Neutrophil (primary cell): ENCODE results near the gene WDR6.
A peak's percentile ranks its signal among the peaks of the same experiment; 100 is the strongest.
"Not testable (repeated sequence)": the region's sequence is repeated elsewhere in the genome, so short reads cannot be mapped to it uniquely, and the experiment has no call there.

ENCODE experiments used
- H3K27ac ChIP-seq: fragments of 200-600 bp; sonication (generic); 2 replicates; pipeline ENCODE4 v1.5.1; 2016; ENCODE audit warnings: mild to moderate bottlenecking, moderate library complexity
- H3K27me3 ChIP-seq: fragments of 200-600 bp; sonication (generic); 2 replicates; pipeline ENCODE4 v1.6.0; 2016; ENCODE audit warnings: mild to moderate bottlenecking
- H3K36me3 ChIP-seq: fragments of 200-600 bp; sonication (generic); 2 replicates; pipeline ENCODE4 v1.5.1; 2017
- H3K4me1 ChIP-seq, 2 experiments: fragments of 200-600 bp in 1 of 2; sonication (generic) in 1 of 2; 1 replicate in 1 of 2; 2 replicates in 1 of 2; pipeline versions ENCODE4 v1.5.1 to v1.6.1; 2013 to 2016; ENCODE audit warnings: low read depth in 1 of 2, low read length in 1 of 2, mild to moderate bottlenecking in 1 of 2, moderate library complexity in 1 of 2; ENCODE audit not compliant: control insufficient read depth in 1 of 2, insufficient read depth in 1 of 2
- H3K4me3 ChIP-seq, 2 experiments: fragments of 200-600 bp in 1 of 2; sonication (generic) in 1 of 2; 1 replicate in 1 of 2; 2 replicates in 1 of 2; pipeline ENCODE4 v1.5.1; 2013 to 2016; ENCODE audit warnings: low read depth in 1 of 2, low read length in 1 of 2, mild to moderate bottlenecking in 1 of 2, moderate library complexity in 1 of 2
- H3K9me3 ChIP-seq: fragments of 200-600 bp; sonication (generic); 2 replicates; pipeline ENCODE4 v1.5.1; 2016
- TF ChIP-seq, protein P1 (sequence below): fragments of 200-600 bp; sonication (generic); IDR thresholded peaks from 2 replicates; pipeline ENCODE4 v1.5.1; 2016; ENCODE audit warnings: antibody characterized with exemption

Gene WDR6

DNA sequence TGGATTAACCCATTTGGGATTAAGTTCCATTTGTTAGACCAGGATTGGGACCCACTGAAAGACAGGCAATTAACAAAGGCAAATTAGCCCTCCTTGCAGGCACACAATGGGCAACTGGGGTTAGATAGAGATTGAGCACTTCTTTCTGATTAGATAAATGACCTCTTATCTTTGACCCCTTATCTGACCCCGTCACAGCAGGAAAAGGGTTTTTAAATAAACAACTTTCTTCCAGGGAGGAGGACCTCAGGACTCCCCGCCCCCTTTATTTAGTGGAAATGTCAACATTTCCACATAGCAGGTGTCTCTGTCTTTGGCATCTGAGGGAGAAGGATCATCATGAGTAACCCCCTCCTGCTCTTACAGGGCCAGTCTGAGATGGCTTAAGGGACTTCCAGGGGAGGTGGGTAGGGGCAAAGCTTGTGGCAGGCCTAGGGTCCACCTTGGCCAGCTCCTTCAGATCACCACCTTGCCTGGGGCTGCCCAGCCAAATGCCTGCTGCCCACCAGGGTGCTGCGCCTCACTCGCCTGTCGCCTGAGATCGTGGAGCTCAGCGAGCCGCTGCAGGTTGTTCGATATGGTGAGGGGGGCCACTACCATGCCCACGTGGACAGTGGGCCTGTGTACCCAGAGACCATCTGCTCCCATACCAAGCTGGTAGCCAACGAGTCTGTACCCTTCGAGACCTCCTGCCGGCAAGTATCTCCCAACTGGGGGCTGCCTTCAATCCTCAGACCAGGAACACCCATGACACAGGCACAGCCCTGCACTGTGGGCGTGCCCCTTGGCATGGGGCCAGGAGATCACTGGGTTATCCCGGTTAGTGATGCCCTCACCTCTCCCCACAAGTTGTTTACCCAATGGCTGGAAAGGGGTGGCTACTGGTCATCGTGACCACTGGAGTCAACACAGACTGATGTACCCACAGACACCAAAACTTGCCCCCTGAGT, 2.6 kb upstream of the WDR6 start:
- Histone ChIP-seq H3K27me3 (no peaks in the 10 kb centered on the region), H3K4me3 (no peak overlapping the region), H3K9me3 (no peaks in the 10 kb centered on the region), H3K27ac (no peak overlapping the region), H3K4me1 (peaks cover 22 to 32% of the 10 kb centered on the region in 2 experiments), H3K36me3 (no peaks in the 10 kb centered on the region)
- TF ChIP-seq, protein P1, sequence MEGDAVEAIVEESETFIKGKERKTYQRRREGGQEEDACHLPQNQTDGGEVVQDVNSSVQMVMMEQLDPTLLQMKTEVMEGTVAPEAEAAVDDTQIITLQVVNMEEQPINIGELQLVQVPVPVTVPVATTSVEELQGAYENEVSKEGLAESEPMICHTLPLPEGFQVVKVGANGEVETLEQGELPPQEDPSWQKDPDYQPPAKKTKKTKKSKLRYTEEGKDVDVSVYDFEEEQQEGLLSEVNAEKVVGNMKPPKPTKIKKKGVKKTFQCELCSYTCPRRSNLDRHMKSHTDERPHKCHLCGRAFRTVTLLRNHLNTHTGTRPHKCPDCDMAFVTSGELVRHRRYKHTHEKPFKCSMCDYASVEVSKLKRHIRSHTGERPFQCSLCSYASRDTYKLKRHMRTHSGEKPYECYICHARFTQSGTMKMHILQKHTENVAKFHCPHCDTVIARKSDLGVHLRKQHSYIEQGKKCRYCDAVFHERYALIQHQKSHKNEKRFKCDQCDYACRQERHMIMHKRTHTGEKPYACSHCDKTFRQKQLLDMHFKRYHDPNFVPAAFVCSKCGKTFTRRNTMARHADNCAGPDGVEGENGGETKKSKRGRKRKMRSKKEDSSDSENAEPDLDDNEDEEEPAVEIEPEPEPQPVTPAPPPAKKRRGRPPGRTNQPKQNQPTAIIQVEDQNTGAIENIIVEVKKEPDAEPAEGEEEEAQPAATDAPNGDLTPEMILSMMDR = no peak

DNA sequence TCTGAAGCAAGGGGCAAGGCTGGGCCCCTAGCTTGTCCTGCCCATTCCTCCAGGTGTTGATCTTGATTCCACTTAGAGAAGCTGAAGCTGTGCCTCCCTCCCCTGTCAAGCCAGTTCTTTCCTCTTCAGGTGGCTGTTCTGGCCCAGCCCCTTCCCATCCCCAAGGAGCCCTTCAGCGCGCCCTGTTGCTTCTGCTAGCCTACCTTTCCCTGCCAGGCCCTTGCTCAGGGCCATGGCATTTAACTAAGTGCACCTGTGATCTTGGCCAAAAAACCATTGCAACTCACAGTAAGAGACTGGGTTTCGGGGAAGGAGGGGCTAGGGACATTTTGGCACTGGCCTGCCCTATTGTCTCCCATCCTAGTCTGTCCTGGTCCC, 1.9 kb upstream of the WDR6 start:
- H3K27me3 ChIP-seq = no peaks in the 10 kb centered on the region
- TF ChIP-seq, protein P1 = no peak
- peaks cover 24 to 35% of the 10 kb centered on the region in 2 experiments for H3K4me1 ChIP-seq
- H3K36me3 ChIP-seq = no peaks in the 10 kb centered on the region
- H3K4me3 ChIP-seq = no peak overlapping the region
- no peak overlapping the region for H3K27ac ChIP-seq
- H3K9me3 ChIP-seq = no peaks in the 10 kb centered on the region

DNA sequence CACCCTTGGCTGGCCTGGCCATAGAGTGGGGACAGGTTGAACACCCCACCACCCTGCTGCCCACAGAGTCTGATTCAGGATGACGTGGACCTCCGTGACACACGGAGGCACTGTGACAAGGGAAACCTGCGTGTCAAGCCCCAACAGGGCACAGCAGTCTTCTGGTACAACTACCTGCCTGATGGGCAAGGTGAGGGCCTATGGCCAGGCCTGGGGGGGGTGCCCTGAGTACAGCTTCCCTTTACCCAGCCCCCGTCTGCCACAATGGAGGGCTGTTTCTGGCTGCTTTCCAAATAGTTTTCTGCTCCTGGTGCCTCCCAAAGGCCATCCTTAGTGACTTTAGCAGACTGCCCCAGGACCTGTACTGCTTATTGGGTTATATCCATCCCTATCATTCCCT, 1.2 kb upstream of the WDR6 start:
- Histone ChIP-seq H3K36me3 (no peaks in the 10 kb centered on the region), H3K9me3 (no peaks in the 10 kb centered on the region), H3K4me1 (peaks cover 24 to 35% of the 10 kb centered on the region in 2 experiments), H3K27me3 (no peaks in the 10 kb centered on the region), H3K27ac (no peak overlapping the region), H3K4me3 (no peak overlapping the region)
- TF ChIP-seq, protein P1 = no peak

DNA sequence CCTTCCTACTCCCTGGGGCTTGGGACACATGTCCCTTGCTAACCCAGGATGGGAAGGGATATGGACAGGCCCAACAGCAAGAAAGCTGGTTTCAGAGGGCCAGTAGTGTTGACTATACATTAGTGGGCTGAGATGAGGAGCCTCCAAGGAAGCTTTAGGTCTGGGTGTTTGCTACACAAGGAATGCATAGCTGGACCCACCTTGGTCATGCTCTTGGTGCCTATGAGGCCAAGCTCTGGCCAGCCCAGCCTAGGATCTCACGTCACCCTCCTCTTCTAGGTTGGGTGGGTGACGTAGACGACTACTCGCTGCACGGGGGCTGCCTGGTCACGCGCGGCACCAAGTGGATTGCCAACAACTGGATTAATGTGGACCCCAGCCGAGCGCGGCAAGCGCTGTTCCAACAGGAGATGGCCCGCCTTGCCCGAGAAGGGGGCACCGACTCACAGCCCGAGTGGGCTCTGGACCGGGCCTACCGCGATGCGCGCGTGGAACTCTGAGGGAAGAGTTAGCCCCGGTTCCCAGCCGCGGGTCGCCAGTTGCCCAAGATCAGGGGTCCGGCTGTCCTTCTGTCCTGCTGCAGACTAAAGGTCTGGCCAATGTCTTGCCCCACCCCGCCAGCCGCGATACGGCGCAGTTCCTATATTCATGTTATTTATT, 653 bp upstream of the WDR6 start:
- Histone ChIP-seq H3K4me1 (peaks cover 24 to 35% of the 10 kb centered on the region in 2 experiments), H3K27ac (peak overlapping the region; percentile 89), H3K27me3 (no peaks in the 10 kb centered on the region), H3K36me3 (peaks cover under 1% of the 10 kb centered on the region), H3K4me3 (peak overlapping the region; percentile 83 to 96), H3K9me3 (no peaks in the 10 kb centered on the region)
- TF ChIP-seq, protein P1 = no peak

DNA sequence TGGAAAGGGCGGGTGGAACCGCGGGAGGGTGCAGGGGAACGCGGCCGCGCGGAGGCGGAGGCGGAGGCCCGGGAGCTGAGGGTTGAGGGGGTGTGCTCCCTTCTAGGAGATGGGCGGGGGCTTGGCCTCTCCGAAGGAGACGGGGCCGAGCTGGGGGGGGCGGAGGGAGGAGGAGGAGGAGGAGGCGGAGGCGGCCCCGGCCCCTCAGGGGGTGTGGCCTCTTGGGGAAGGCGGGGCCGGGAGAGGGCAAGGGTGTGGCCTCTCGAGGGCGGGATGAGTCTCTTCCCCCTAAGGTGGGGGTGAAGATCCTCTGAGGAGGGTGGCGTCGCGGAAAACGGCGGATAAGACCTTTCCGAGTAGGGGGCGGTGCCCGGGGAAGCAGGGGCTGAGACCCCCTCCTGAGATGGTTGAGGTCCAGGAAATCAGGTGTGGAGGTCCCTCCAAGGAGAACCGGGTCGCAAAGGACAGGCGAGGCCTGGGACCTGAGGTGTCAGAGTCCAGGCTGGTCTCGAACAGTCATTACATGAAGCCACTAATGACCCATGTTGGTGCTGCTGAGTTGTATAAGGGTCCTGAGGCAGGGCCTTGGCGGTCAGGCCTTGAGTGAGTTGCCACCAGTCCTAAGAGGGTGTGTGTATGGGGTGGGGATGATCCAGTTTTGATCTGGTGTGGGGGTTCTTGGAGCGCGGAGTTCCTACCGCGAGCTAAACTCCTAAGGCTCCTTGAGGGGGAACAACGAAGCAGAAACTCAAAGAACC, 759 bp downstream of the WDR6 start:
- peaks cover 15% of the 10 kb centered on the region for H3K36me3 ChIP-seq
- peak overlapping the region; percentile 83 to 96 for H3K4me3 ChIP-seq
- H3K9me3 ChIP-seq = no peaks in the 10 kb centered on the region
- peaks cover 24 to 35% of the 10 kb centered on the region in 2 experiments for H3K4me1 ChIP-seq
- H3K27me3 ChIP-seq = no peaks in the 10 kb centered on the region
- TF ChIP-seq, protein P1 = peak; percentile 8
- peak overlapping the region; percentile 89 for H3K27ac ChIP-seq

DNA sequence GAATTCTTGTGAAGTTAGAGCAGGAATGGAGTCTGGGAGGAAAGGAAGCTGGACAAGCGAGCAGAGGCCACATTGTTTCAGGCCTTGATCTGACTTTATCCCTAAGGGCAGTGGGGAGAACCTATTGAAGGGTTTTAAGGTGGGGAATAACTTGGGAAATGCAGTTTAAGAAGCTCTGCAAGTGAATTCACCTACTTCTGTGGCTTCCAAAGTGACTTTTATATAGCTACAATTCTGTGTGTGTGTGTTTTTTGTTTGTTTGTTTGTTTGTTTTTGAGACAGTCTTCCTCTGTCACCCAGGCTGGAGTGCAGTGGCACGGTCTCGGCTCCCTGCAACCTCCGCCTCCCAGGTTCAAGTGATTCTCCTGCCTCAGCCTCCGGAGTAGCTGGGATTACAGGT, 1.4 kb downstream of the WDR6 start:
- H3K4me1 ChIP-seq = peaks cover 24 to 35% of the 10 kb centered on the region in 2 experiments

More for the DNA sequence above, 1.4 kb downstream of the WDR6 start:
- Histone ChIP-seq H3K27ac (peak overlapping the region; percentile 89), H3K36me3 (peaks cover 17% of the 10 kb centered on the region), H3K4me3 (peak overlapping the region in 1 of 2 experiments; percentile 83)
- not testable (repeated sequence) for H3K9me3 ChIP-seq, H3K27me3 ChIP-seq
